NCI-H146 treated with DMSO at 0.1 percent for 48 hours (cell line): ENCODE measurements around the gene ADAMTS17.
"Not testable (repeated sequence)": the region's sequence is repeated elsewhere in the genome, so short reads cannot be mapped to it uniquely, and the experiment has no call there.

ENCODE experiments used
- DNase-seq: peaks from one replicate; lab custom pipeline; 2025; ENCODE audit not compliant: unreplicated experiment; lab: John Stamatoyannopoulos, UW

ADAMTS17 gene

GRCh38 chr15:100340721-100341238 lies 995 bp downstream of the ADAMTS17 start:
- peak; percentile 16 for DNase-seq

GRCh38 chr15:100339999-100340398 lies 1.8 kb downstream of the ADAMTS17 start:
- DNase-seq = no peak

GRCh38 chr15:100339451-100339850 lies 2.3 kb downstream of the ADAMTS17 start:
- not testable (repeated sequence) for DNase-seq

- peak; percentile 60 for DNase-seq
These were observed 2.8 kb downstream of the ADAMTS17 start for GRCh38 chr15:100338971-100339444.

GRCh38 chr15:100338247-100338646 lies 3.5 kb downstream of the ADAMTS17 start:
- DNase-seq = no peak

- DNase-seq = no peak
These were observed 4.4 kb downstream of the ADAMTS17 start for GRCh38 chr15:100337096-100338044.

- DNase-seq = no peak
These were observed 5.7 kb downstream of the ADAMTS17 start for GRCh38 chr15:100336061-100336460.

- no peak for DNase-seq
These were observed 6.3 kb downstream of the ADAMTS17 start for GRCh38 chr15:100335335-100335999.

- DNase-seq = no peak
These were observed 6.9 kb downstream of the ADAMTS17 start for GRCh38 chr15:100334905-100335304.

- DNase-seq = no peak
These were observed 7.3 kb downstream of the ADAMTS17 start for GRCh38 chr15:100334456-100334855.

- no peak for DNase-seq
These were observed 7.8 kb downstream of the ADAMTS17 start for GRCh38 chr15:100334015-100334414.

- DNase-seq = no peak
These were observed 8.5 kb downstream of the ADAMTS17 start for GRCh38 chr15:100333236-100333635.

- DNase-seq = no peak
These were observed 9.1 kb downstream of the ADAMTS17 start for GRCh38 chr15:100332721-100333120.

- no peak for DNase-seq
These were observed 9.5 kb downstream of the ADAMTS17 start for GRCh38 chr15:100332231-100332630.

- DNase-seq = no peak
These were observed 11.1 kb downstream of the ADAMTS17 start for GRCh38 chr15:100330629-100331215.

- no peak for DNase-seq
These were observed 11.6 kb downstream of the ADAMTS17 start for GRCh38 chr15:100330221-100330620.

- DNase-seq = peak; percentile 94
These were observed 13.0 kb downstream of the ADAMTS17 start for GRCh38 chr15:100328796-100329195.

- DNase-seq = no peak
These were observed 22.9 kb downstream of the ADAMTS17 start for GRCh38 chr15:100318880-100319279.

- no peak for DNase-seq
These were observed 26.9 kb downstream of the ADAMTS17 start for GRCh38 chr15:100314809-100315400.

- no peak for DNase-seq
These were observed 29.8 kb downstream of the ADAMTS17 start for GRCh38 chr15:100311833-100312476.
